NCI-H345 treated with DMSO at 0.1 percent for 48 hours (cell line): ENCODE results near the gene SERPINA1.
"Not testable (repeated sequence)": the region's sequence is repeated elsewhere in the genome, so short reads cannot be mapped to it uniquely, and the experiment has no call there.

ENCODE experiments used
- DNase-seq: peaks from one replicate; lab custom pipeline; 2025; ENCODE audit not compliant: unreplicated experiment; lab: John Stamatoyannopoulos, UW

The SERPINA1 gene

DNA sequence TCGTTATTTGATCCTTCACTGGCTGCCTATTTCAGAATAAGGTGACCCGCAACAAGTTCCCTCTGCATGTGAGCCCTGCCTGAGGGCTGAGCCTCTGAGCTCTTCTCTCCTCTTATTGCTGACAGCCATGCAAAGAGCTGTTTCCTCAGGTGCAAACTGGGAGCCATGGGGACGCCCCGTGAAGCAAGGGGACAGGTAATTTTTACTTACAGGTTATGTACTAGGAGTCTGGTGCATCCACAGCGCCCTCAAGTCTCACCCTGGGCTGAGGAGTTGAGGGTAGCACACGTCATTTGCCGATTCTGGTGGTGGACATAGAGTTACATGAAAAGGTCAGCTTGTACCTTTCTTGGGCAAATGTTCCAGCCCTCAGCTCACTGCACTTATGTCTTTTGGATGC is 39.1 kb downstream of the SERPINA1 start:
- no peak for DNase-seq

- DNase-seq: no peak
Measured at GRCh38 chr14:94348836-94349235, 39.6 kb downstream of the SERPINA1 start.

DNA sequence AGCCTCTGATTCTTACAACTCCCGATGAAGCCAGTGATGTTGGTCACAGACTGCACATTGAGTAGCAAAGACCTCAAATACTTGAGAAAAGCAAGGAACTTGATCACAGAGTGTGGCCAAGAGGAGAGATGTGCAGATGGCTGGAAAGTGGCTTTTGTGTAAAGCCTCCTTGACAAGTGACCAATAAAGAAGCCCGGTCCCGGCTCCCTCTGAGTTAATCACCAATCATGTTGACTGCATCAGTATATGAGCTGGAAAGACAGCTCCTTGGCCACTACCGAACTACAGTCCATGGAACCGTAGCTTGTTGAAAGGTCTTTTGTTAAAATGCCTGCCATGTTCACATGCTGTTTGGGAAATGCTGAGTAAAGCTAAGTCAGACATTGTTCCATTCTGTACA is 41.6 kb downstream of the SERPINA1 start:
- no peak for DNase-seq

GRCh38 chr14:94346065-94346786 is 42.2 kb downstream of the SERPINA1 start:
- not testable (repeated sequence) for DNase-seq

GRCh38 chr14:94345344-94346064 is 42.9 kb downstream of the SERPINA1 start:
- no peak for DNase-seq

GRCh38 chr14:94344389-94344788 is 44.0 kb downstream of the SERPINA1 start:
- DNase-seq: no peak

DNA sequence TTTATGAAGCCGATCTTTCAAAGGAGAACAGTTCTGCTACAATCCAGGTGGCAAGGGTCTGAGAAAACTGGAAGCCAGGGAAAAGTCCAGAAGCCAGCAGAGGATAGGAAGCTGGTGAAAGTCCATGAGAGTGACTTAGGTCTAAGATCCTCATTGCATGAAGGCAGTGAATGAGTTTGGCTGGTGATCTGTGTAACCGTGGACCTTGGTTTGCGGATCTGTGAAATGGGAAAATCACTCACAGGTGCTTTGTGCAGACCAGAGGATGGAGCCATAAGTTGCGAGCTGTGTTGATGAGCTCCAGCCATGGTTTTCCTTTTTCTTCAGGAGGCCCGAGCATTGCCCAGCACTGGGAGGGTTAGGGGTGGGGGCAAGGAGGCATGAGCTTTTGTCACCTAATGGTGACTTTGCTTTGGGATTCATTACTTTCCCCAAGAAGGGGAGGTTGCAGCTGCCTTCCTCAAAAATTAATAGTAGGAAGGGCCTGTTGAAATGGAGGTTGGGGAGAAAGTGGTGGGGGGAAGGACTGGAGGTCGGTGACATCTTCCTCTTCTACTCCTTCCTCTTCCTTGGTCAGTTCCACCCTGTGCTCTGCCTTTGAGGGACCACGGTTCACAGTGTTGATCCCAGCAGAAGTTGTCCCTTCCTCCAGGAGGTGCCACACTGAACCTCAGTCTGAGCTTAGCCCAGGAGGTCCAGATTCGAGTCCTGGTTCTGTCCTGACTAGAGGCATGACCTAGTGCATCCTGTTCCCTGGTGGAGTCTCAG is 45.0 kb downstream of the SERPINA1 start:
- no peak for DNase-seq

GRCh38 chr14:94342334-94342934 is 46.0 kb downstream of the SERPINA1 start:
- no peak for DNase-seq

GRCh38 chr14:94341656-94342333 is 46.6 kb downstream of the SERPINA1 start:
- DNase-seq: no peak

GRCh38 chr14:94340533-94340932 is 47.9 kb downstream of the SERPINA1 start:
- no peak for DNase-seq

- DNase-seq: no peak
Measured at GRCh38 chr14:94338023-94338422, 50.4 kb downstream of the SERPINA1 start.

GRCh38 chr14:94337274-94337673 is 51.1 kb downstream of the SERPINA1 start:
- DNase-seq: no peak

- no peak for DNase-seq
Measured at GRCh38 chr14:94334872-94335271, 53.5 kb downstream of the SERPINA1 start.

- no peak for DNase-seq
Measured at GRCh38 chr14:94332587-94332986, 55.8 kb downstream of the SERPINA1 start.

- DNase-seq: no peak
Measured at GRCh38 chr14:94332063-94332583, 56.3 kb downstream of the SERPINA1 start.

DNA sequence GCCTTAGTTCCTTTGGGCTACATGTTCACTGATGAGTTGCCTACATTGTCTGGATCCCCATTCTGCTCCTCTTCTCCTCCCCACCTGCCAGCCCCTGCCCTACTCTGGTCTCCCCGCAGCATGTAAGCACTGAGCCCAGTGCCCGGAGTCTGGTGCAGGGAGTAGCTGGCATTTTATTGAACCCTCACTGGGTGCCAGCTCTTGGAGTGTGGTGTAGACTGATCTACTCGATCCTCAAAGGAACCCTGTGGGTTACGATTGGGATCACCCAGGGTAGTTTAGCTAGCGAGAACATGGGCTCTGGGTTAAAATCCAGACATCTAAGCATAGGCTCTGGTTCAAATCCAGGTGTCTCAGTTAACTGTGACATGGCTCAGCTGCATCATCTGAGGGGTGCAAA is 56.9 kb downstream of the SERPINA1 start:
- no peak for DNase-seq

GRCh38 chr14:94330857-94331256 is 57.5 kb downstream of the SERPINA1 start:
- no peak for DNase-seq

DNA sequence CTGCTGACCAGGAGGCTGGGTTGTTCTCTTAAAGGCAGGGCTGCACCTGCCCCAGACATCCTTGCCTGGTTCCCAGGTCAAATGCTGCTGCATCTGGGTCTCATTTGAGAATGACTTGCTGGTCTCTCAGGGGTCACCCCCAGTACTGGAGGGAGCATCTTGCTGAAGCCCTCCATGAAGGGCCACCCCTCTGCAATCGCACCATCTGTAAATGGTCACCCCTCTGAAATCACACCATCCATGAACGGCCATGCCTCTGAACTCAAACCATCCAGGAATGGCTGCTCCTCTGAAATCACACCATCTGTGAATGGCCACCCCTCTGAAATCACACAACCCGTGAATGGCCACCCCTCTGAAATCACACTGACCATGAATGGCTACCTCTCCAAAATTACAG is 58.0 kb downstream of the SERPINA1 start:
- no peak for DNase-seq

GRCh38 chr14:94329857-94330256 is 58.5 kb downstream of the SERPINA1 start:
- DNase-seq: no peak

DNA sequence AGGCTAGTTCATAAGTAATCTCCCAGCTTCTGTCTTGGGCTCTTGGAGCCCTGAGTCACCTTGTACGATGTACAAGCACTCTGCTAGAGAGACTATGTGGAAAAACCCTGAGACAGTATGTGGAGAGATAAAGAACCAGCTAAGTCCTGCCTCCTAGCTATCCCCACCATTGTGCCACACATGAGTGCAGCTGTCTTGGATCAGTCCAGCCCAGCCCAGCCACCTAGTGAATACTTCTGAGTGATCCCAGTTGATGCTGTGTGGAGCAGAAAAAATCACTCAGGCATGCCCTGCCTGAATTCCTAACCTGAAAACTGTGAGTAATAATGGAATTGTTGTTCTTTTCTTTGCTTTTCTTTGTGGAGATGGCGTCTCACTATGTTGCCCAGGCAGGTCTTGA is 60.2 kb downstream of the SERPINA1 start:
- DNase-seq: no peak
